Testis (tissue), 2 donors: Measurements from ENCODE around the gene CORO1C.

Experiments used
- CTCF ChIP-seq, 3 experiments: fragments of 450-650 bp in 2 of 3; fragments of 200-600 bp in 1 of 3; sonication (generic) in 1 of 3; IDR thresholded peaks; one replicate each; pipeline ENCODE4 v1.5.1; 2016 to 2019; ENCODE audit warnings: antibody characterized with exemption in 3 of 3, mild to moderate bottlenecking in 2 of 3, moderate library complexity in 1 of 3
- POLR2A ChIP-seq: fragments of 450-650 bp; IDR thresholded peaks from one replicate; pipeline ENCODE4 v1.6.1; 2017; ENCODE audit warnings: antibody characterized with exemption, mild to moderate bottlenecking, moderate library complexity

GRCh38 chr12:108761226-108761625 lies 29.9 kb upstream of the CORO1C start:
- TF ChIP-seq CTCF (IDR thresholded peaks at IDR 0.05) = no peak
- no peak for TF ChIP-seq POLR2A
